ENCODE data around the gene JMJD7. TPM values are rescaled to one million over a fixed set of nuclear protein-coding genes. Genes with fewer than 3 reads are reported as not detected.

JMJD7 gene
- total and polyA plus RNA-seq, 2 donors (not counting 1 experiment from before 2014, with no cell fraction given): 33.4 to 43.9 TPM

DNA sequence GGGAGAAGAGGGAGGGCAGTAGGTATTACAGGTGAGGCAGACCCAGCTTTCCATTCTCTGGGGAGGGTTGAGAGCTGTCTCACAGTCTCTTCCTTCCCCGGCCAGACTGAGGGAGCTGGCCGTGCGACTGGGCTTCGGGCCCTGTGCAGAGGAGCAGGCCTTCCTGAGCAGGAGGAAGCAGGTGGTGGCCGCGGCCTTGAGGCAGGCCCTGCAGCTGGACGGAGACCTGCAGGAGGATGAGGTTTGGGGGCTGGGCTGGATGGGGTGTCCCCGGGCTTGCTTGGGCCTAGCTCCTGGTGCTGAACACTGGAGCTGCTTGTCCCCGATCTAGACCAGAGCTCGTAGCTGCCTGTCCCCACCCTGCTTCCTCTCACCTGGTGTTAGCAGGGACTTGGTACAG lies 15.7 kb downstream of the JMJD7 start:
- ChIA-PET POLR2A (no interaction called here), CTCF (no interaction called here)
- DNase-seq: no peak
- Histone ChIP-seq H3K9ac (ENCODE audit: low read length) (no peak overlapping the region), H3K4me2 (replicated peaks; ENCODE audit: low read depth, low read length, poor library complexity, severe bottlenecking) (no peak overlapping the region), H3K27me3 (replicated peaks in 1 of 4; ENCODE audit: control extremely low read depth in 1 of 4, control insufficient read depth in 3 of 4, insufficient read depth in 4 of 4, low read length in 3 of 4) (no peaks in the 10 kb centered on the region), H4K20me1 (ENCODE audit: control insufficient read depth, insufficient read depth, low read length, poor library complexity, severe bottlenecking) (peaks cover 17% of the 10 kb centered on the region), H3K4me3 (ENCODE audit: control extremely low read depth in 1 of 5, extremely low read depth in 1 of 5, insufficient read depth in 1 of 5, low read depth in 2 of 5, low read length in 4 of 5) (no peak overlapping the region), H3K79me2 (ENCODE audit: control insufficient read depth, insufficient read depth, low read length) (no peaks in the 10 kb centered on the region), H2AFZ (ENCODE audit: insufficient read depth, low read depth, low read length, poor library complexity, severe bottlenecking) (no peak overlapping the region), H3K27ac (ENCODE audit: low read length in 2 of 2) (no peak overlapping the region), H3K4me1 (ENCODE audit: control insufficient read depth in 2 of 2, insufficient read depth in 2 of 2, low read length in 2 of 2) (no peaks in the 10 kb centered on the region), H3K9me3 (ENCODE audit: control extremely low read depth in 1 of 3, control insufficient read depth in 2 of 3, insufficient read depth in 1 of 3, low read length in 2 of 3) (no peaks in the 10 kb centered on the region), H3K36me3 (replicated peaks in 1 of 2; ENCODE audit: control extremely low read depth in 1 of 2, control insufficient read depth in 1 of 2, extremely low read depth in 1 of 2, insufficient read depth in 2 of 2, low read length in 1 of 2) (peaks cover 0 to 35% of the 10 kb centered on the region in 2 experiments)
- Mint-ChIP-seq H3K27me3 (no peaks in the 10 kb centered on the region), H3K9me3 (ENCODE audit: insufficient read depth) (no peaks in the 10 kb centered on the region), H3K4me3 (no peak overlapping the region), H3K27ac (no peak overlapping the region), H3K4me1 (no peaks in the 10 kb centered on the region)
- no peak for ATAC-seq (ENCODE audit: low read depth)
- no peak for TF ChIP-seq EZH2 (IDR thresholded peaks at IDR 0.05; ENCODE audit: borderline replicate concordance, insufficient read depth, low read depth, low read length, poor library complexity, severe bottlenecking)
- TF ChIP-seq, protein P1, sequence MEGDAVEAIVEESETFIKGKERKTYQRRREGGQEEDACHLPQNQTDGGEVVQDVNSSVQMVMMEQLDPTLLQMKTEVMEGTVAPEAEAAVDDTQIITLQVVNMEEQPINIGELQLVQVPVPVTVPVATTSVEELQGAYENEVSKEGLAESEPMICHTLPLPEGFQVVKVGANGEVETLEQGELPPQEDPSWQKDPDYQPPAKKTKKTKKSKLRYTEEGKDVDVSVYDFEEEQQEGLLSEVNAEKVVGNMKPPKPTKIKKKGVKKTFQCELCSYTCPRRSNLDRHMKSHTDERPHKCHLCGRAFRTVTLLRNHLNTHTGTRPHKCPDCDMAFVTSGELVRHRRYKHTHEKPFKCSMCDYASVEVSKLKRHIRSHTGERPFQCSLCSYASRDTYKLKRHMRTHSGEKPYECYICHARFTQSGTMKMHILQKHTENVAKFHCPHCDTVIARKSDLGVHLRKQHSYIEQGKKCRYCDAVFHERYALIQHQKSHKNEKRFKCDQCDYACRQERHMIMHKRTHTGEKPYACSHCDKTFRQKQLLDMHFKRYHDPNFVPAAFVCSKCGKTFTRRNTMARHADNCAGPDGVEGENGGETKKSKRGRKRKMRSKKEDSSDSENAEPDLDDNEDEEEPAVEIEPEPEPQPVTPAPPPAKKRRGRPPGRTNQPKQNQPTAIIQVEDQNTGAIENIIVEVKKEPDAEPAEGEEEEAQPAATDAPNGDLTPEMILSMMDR (IDR thresholded peaks at IDR 0.05): no peak
- intact Hi-C loops (cut with micrococcal nuclease): no loop called here
- WGBS (ENCODE audit: insufficient coverage): 73% methylated on average over 8 of the region's 10 CpGs

DNA sequence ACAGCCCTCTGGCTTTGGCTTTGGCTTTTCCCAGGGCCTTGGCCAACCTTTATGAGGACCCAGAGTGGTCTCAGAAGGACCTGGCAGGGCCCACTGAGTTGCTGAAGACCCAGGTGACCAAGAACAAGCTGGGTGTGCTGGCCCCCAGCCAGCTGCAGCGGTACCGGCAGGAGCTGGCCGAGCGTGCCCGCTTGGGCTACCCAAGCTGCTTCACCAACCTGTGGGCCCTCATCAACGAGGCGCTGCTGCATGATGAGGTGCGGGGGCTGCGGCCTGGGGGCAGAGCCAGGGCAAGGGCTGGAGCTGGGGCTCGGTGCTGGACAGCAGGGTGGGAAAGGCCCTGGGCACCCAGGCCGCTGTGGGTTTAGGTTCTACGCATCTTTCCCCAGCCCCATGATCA lies 16.9 kb downstream of the JMJD7 start:
- Histone ChIP-seq H2AFZ (ENCODE audit: insufficient read depth, low read depth, low read length, poor library complexity, severe bottlenecking) (no peak overlapping the region), H3K4me1 (ENCODE audit: control insufficient read depth in 2 of 2, insufficient read depth in 2 of 2, low read length in 2 of 2) (no peaks in the 10 kb centered on the region), H3K27me3 (replicated peaks in 1 of 4; ENCODE audit: control extremely low read depth in 1 of 4, control insufficient read depth in 3 of 4, insufficient read depth in 4 of 4, low read length in 3 of 4) (no peaks in the 10 kb centered on the region), H3K4me2 (replicated peaks; ENCODE audit: low read depth, low read length, poor library complexity, severe bottlenecking) (no peak overlapping the region), H3K36me3 (replicated peaks in 1 of 2; ENCODE audit: control extremely low read depth in 1 of 2, control insufficient read depth in 1 of 2, extremely low read depth in 1 of 2, insufficient read depth in 2 of 2, low read length in 1 of 2) (peaks cover 0 to 35% of the 10 kb centered on the region in 2 experiments), H3K9ac (ENCODE audit: low read length) (no peak overlapping the region), H3K79me2 (ENCODE audit: control insufficient read depth, insufficient read depth, low read length) (no peaks in the 10 kb centered on the region), H3K4me3 (ENCODE audit: control extremely low read depth in 1 of 5, extremely low read depth in 1 of 5, insufficient read depth in 1 of 5, low read depth in 2 of 5, low read length in 4 of 5) (no peak overlapping the region), H3K9me3 (ENCODE audit: control extremely low read depth in 1 of 3, control insufficient read depth in 2 of 3, insufficient read depth in 1 of 3, low read length in 2 of 3) (no peaks in the 10 kb centered on the region), H3K27ac (ENCODE audit: low read length in 2 of 2) (no peak overlapping the region), H4K20me1 (ENCODE audit: control insufficient read depth, insufficient read depth, low read length, poor library complexity, severe bottlenecking) (peaks cover 4% of the 10 kb centered on the region)
- intact Hi-C loops (cut with micrococcal nuclease): no loop called here
- Mint-ChIP-seq H3K9me3 (ENCODE audit: insufficient read depth) (no peaks in the 10 kb centered on the region), H3K27me3 (no peaks in the 10 kb centered on the region), H3K4me1 (no peaks in the 10 kb centered on the region), H3K4me3 (no peak overlapping the region), H3K27ac (no peak overlapping the region)
- ATAC-seq (ENCODE audit: low read depth) (no peak), DNase-seq (no peak)
- CTCF ChIA-PET: no interaction called here
- TF ChIP-seq, protein P1 (IDR thresholded peaks at IDR 0.05): no peak
- TF ChIP-seq EZH2 (IDR thresholded peaks at IDR 0.05; ENCODE audit: borderline replicate concordance, insufficient read depth, low read depth, low read length, poor library complexity, severe bottlenecking): no peak
- 88% methylated on average over 12 of the region's 12 CpGs for WGBS (ENCODE audit: insufficient coverage)
- POLR2A ChIA-PET: no interaction called here

Measured in B cell (primary cell).